Measurements from ENCODE around the gene CDKAL1.

GRCh38 chr6:21274851-21275250 is 740.6 kb downstream of the CDKAL1 start:
- TF ChIP-seq CTCF (IDR thresholded peaks at IDR 0.05): no peak
- TF ChIP-seq ESRRA (CRISPR knock-in tag; IDR thresholded peaks at IDR 0.05; ENCODE audit: borderline replicate concordance): no peak
- TF ChIP-seq STAT6 (CRISPR knock-in tag; conservative IDR thresholded peaks at IDR 0.05; ENCODE audit: low read depth): no peak
- no peak for TF ChIP-seq FOXP4 (CRISPR knock-in tag; IDR thresholded peaks at IDR 0.05)
- no peak for TF ChIP-seq ZNF138 (CRISPR knock-in tag; conservative IDR thresholded peaks at IDR 0.05)
- TF ChIP-seq MXD4 (CRISPR knock-in tag; IDR thresholded peaks at IDR 0.05; ENCODE audit: borderline replicate concordance): no peak
- TF ChIP-seq CBFB (CRISPR knock-in tag; IDR thresholded peaks at IDR 0.05; ENCODE audit: low read depth): no peak
- TF ChIP-seq ZNF263 (CRISPR knock-in tag; IDR thresholded peaks at IDR 0.05; ENCODE audit: low read depth): no peak
- no peak for TF ChIP-seq ETV6 (CRISPR knock-in tag; IDR thresholded peaks at IDR 0.05)
- no peak for TF ChIP-seq CREB1 (CRISPR knock-in tag; IDR thresholded peaks at IDR 0.05)
- no peak for TF ChIP-seq RORB (CRISPR knock-in tag; IDR thresholded peaks at IDR 0.05)
- TF ChIP-seq PREB (CRISPR knock-in tag; IDR thresholded peaks at IDR 0.05; ENCODE audit: borderline replicate concordance): no peak
